ENCODE results near the gene RALB.

The RALB gene

GRCh38 chr2:120313695-120314615, 61.3 kb downstream of the RALB start:
- Histone ChIP-seq H3K79me2 (ENCODE audit: low read length) (no peaks in the 10 kb centered on the region), H2AFZ (ENCODE audit: low read depth, low read length) (0 out of 2 replicates have a peak overlapping the region, but pooled peaks have one; percentile 79), H3K9ac (ENCODE audit: low read length) (0 out of 2 replicates have a peak overlapping the region, but pooled peaks have one; percentile 28), H3K36me3 (replicated peaks; ENCODE audit: low read depth, low read length) (no peaks in the 10 kb centered on the region), H3K4me1 (ENCODE audit: low read length) (peaks cover 9% of the 10 kb centered on the region; the same call in 1 of the 2 replicates), H3K4me2 (ENCODE audit: low read length) (peak overlapping the region; percentile 67), H3K9me3 (ENCODE audit: insufficient read depth, low read length) (no peaks in the 10 kb centered on the region), H4K20me1 (ENCODE audit: insufficient read depth, low read length) (no peaks in the 10 kb centered on the region), H3K4me3 (ENCODE audit: low read length) (peak overlapping the region; percentile 70; the same call in 1 of the 2 replicates), H3K27me3 (ENCODE audit: low read depth, low read length) (peaks cover 2% of the 10 kb centered on the region), H3K27ac (ENCODE audit: low read length) (no peak overlapping the region)
- TF ChIP-seq CTCF (IDR thresholded peaks at IDR 0.05; ENCODE audit: low read depth, low read length) (no peak), EZH2phosphoT487 (IDR thresholded peaks at IDR 0.05; ENCODE audit: low read depth) (no peak)

GRCh38 chr2:120314690-120315366, 62.2 kb downstream of the RALB start:
- Histone ChIP-seq H4K20me1 (ENCODE audit: insufficient read depth, low read length) (no peaks in the 10 kb centered on the region), H3K9ac (ENCODE audit: low read length) (no peak overlapping the region), H3K79me2 (ENCODE audit: low read length) (no peaks in the 10 kb centered on the region), H3K9me3 (ENCODE audit: insufficient read depth, low read length) (no peaks in the 10 kb centered on the region), H3K36me3 (replicated peaks; ENCODE audit: low read depth, low read length) (no peaks in the 10 kb centered on the region), H2AFZ (ENCODE audit: low read depth, low read length) (no peak overlapping the region), H3K27ac (ENCODE audit: low read length) (no peak overlapping the region), H3K4me3 (ENCODE audit: low read length) (no peak overlapping the region), H3K4me1 (ENCODE audit: low read length) (peaks cover 9% of the 10 kb centered on the region; the same call in 1 of the 2 replicates), H3K4me2 (ENCODE audit: low read length) (no peak overlapping the region), H3K27me3 (ENCODE audit: low read depth, low read length) (peaks cover 2% of the 10 kb centered on the region)
- TF ChIP-seq CTCF (IDR thresholded peaks at IDR 0.05; ENCODE audit: low read depth, low read length) (no peak), EZH2phosphoT487 (IDR thresholded peaks at IDR 0.05; ENCODE audit: low read depth) (no peak)

GRCh38 chr2:120315367-120316033, 62.8 kb downstream of the RALB start:
- no peaks in the 10 kb centered on the region for H3K36me3 ChIP-seq (replicated peaks; ENCODE audit: low read depth, low read length)
- no peak overlapping the region for H3K9ac ChIP-seq (ENCODE audit: low read length)
- H2AFZ ChIP-seq (ENCODE audit: low read depth, low read length) = no peak overlapping the region
- no peak for TF ChIP-seq CTCF (IDR thresholded peaks at IDR 0.05; ENCODE audit: low read depth, low read length)
- TF ChIP-seq EZH2phosphoT487 (IDR thresholded peaks at IDR 0.05; ENCODE audit: low read depth) = no peak
- peaks cover 2% of the 10 kb centered on the region for H3K27me3 ChIP-seq (ENCODE audit: low read depth, low read length)
- H3K9me3 ChIP-seq (ENCODE audit: insufficient read depth, low read length) = no peaks in the 10 kb centered on the region
- no peaks in the 10 kb centered on the region for H4K20me1 ChIP-seq (ENCODE audit: insufficient read depth, low read length)
- H3K4me3 ChIP-seq (ENCODE audit: low read length) = no peak overlapping the region
- no peak overlapping the region for H3K4me2 ChIP-seq (ENCODE audit: low read length)
- no peaks in the 10 kb centered on the region for H3K79me2 ChIP-seq (ENCODE audit: low read length)
- H3K4me1 ChIP-seq (ENCODE audit: low read length) = peaks cover 9% of the 10 kb centered on the region; the same call in 1 of the 2 replicates
- H3K27ac ChIP-seq (ENCODE audit: low read length) = no peak overlapping the region
